ENCODE data around the gene PNPT1. TPM values are rescaled to one million over a fixed set of nuclear protein-coding genes. Genes with fewer than 3 reads are reported as not detected.

PNPT1 gene
- total and polyA plus RNA-seq, 2 of the 13 experiments (the other 11 are each of a cell fraction or from before 2014, with no cell fraction given) = 23.4 to 61.0 TPM

DNA sequence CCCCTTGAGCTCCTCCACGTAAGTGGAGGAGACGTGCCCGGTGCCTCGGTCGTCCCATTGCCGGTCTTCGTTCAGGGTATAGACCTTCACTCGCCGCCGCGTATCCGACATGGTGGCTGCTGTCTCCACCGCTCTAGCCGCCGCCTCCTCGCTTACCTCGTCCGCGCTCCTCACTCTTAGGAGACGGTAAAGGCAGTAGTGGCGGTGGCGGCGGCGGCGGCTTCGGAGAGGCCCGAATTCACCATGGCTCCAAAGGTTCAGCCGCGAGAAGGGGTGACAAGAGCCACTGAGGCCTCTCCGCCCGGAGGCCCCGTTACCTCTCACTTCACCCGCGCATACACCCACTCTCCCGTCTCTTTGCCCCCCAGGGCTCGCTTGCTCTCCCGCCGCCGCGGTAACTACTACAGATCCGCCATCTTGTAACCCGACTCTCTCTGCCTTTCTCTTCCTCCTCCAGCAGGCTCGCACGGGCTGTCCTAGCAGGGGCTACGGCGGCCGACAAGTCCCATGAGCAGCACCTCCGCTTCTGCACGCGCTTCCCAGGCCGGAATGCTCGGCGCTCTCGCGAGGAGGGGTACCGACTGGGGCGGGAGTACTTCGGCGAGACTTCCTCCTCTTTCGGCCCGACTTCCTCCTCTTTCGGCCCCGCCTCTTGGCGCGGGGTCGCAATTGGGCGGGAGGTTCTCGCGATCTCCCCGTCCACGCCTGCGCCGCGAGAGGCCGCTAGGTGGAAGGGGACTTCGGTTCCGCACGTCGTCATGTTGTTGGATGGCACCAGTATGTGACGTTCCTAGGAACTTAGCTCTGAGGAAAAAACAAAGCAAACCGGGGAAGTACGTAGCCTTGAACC lies 76.2 kb downstream of the PNPT1 start, which contains the start of gene PPP4R3B (continued):
- TF ChIP-seq NONO (IDR thresholded peaks at IDR 0.05) (no peak), NONO (CRISPR knock-in tag; conservative IDR thresholded peaks at IDR 0.05) (peak; percentile 100), ZNF367 (CRISPR knock-in tag; IDR thresholded peaks at IDR 0.05; ENCODE audit: borderline replicate concordance) (peak; percentile 87; the same call in 1 of the 2 replicates), ZNF10 (CRISPR knock-in tag; IDR thresholded peaks at IDR 0.05; ENCODE audit: borderline replicate concordance, low read depth) (no peak), ETV6 (CRISPR knock-in tag; conservative IDR thresholded peaks at IDR 0.05) (peak; percentile 46; the same call in 1 of the 2 replicates), ZNF569 (CRISPR knock-in tag; IDR thresholded peaks at IDR 0.05; ENCODE audit: borderline replicate concordance) (peak; percentile 88; the same call in 1 of the 2 replicates), KLF12 (CRISPR knock-in tag; IDR thresholded peaks at IDR 0.05; ENCODE audit: borderline replicate concordance) (peak; percentile 37; the same call in 1 of the 2 replicates), ARNT (IDR thresholded peaks at IDR 0.05) (no peak), ZNF20 (CRISPR knock-in tag; IDR thresholded peaks at IDR 0.05) (no peak), ZNF746 (CRISPR knock-in tag; IDR thresholded peaks at IDR 0.05) (peak; percentile 60), ZNF510 (CRISPR knock-in tag; IDR thresholded peaks at IDR 0.05; ENCODE audit: low read depth) (no peak; the same call in 1 of the 2 replicates), SIX4 (CRISPR knock-in tag; IDR thresholded peaks at IDR 0.05) (peak; percentile 100), IRF2 (CRISPR knock-in tag; IDR thresholded peaks at IDR 0.05) (peak; percentile 99), MXD3 (CRISPR knock-in tag; IDR thresholded peaks at IDR 0.05) (peak; percentile 91), ZNF260 (CRISPR knock-in tag; IDR thresholded peaks at IDR 0.05; ENCODE audit: borderline replicate concordance, low read depth) (peak; percentile 92; the same call in 1 of the 2 replicates), ZNF207 (IDR thresholded peaks at IDR 0.05; ENCODE audit: borderline replicate concordance) (no peak), CENPT (CRISPR knock-in tag; IDR thresholded peaks at IDR 0.05; ENCODE audit: low read depth) (no peak; the same call in 1 of the 2 replicates), ZNF749 (CRISPR knock-in tag; IDR thresholded peaks at IDR 0.05; ENCODE audit: borderline replicate concordance) (peak; percentile 72; the same call in 1 of the 2 replicates), TCF12 (IDR thresholded peaks at IDR 0.05) (no peak), TCF12 (CRISPR knock-in tag; IDR thresholded peaks at IDR 0.05) (0 out of 2 replicates have a peak, but pooled peaks have one; percentile 69), SIX1 (CRISPR knock-in tag; IDR thresholded peaks at IDR 0.05; ENCODE audit: borderline replicate concordance) (peak; percentile 99), SMARCE1 (IDR thresholded peaks at IDR 0.05; ENCODE audit: borderline replicate concordance) (no peak)
- TF ChIP-seq, protein P1, sequence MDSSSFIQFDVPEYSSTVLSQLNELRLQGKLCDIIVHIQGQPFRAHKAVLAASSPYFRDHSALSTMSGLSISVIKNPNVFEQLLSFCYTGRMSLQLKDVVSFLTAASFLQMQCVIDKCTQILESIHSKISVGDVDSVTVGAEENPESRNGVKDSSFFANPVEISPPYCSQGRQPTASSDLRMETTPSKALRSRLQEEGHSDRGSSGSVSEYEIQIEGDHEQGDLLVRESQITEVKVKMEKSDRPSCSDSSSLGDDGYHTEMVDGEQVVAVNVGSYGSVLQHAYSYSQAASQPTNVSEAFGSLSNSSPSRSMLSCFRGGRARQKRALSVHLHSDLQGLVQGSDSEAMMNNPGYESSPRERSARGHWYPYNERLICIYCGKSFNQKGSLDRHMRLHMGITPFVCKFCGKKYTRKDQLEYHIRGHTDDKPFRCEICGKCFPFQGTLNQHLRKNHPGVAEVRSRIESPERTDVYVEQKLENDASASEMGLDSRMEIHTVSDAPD (CRISPR knock-in tag; IDR thresholded peaks at IDR 0.05) = 0 out of 2 replicates have a peak, but pooled peaks have one; percentile 40
- TF ChIP-seq, protein P2, sequence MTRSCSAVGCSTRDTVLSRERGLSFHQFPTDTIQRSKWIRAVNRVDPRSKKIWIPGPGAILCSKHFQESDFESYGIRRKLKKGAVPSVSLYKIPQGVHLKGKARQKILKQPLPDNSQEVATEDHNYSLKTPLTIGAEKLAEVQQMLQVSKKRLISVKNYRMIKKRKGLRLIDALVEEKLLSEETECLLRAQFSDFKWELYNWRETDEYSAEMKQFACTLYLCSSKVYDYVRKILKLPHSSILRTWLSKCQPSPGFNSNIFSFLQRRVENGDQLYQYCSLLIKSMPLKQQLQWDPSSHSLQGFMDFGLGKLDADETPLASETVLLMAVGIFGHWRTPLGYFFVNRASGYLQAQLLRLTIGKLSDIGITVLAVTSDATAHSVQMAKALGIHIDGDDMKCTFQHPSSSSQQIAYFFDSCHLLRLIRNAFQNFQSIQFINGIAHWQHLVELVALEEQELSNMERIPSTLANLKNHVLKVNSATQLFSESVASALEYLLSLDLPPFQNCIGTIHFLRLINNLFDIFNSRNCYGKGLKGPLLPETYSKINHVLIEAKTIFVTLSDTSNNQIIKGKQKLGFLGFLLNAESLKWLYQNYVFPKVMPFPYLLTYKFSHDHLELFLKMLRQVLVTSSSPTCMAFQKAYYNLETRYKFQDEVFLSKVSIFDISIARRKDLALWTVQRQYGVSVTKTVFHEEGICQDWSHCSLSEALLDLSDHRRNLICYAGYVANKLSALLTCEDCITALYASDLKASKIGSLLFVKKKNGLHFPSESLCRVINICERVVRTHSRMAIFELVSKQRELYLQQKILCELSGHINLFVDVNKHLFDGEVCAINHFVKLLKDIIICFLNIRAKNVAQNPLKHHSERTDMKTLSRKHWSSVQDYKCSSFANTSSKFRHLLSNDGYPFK (CRISPR knock-in tag; IDR thresholded peaks at IDR 0.05; ENCODE audit: borderline replicate concordance) = peak; percentile 99
- TF ChIP-seq, protein P3, sequence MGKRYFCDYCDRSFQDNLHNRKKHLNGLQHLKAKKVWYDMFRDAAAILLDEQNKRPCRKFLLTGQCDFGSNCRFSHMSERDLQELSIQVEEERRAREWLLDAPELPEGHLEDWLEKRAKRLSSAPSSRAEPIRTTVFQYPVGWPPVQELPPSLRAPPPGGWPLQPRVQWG (CRISPR knock-in tag; IDR thresholded peaks at IDR 0.05; ENCODE audit: borderline replicate concordance, low read depth) = no peak
